Inflammatory macrophage treated with lipopolysaccharide for 1 hour (primary cell): ENCODE measurements around the gene TAF1B.

ENCODE experiments used
- DNase-seq, 2 donors: peaks; one replicate each; pipeline ENCODE4 v3.0.0-alpha.2; 2020 to 2022

TAF1B gene

DNA sequence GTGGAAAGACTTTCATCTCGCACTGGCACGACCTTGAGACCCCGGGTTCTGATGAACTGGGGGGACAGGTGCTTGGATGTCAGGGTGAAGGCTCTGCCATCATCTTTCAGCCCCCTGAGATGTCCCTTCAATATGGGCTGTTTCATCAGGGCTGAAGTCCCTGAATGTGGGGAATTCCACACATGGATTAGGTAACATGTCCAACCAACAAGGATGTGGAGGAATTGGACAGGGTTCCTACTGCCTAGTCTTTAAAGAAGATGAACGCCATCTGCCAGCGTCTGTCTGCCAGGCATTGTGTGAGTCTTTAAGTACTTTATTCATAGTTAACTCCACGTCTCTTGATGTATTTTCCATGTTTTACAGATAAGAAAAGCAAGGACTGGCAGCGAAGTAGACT lies 102.3 kb downstream of the TAF1B start:
- DNase-seq: peak in 1 of 2 donors; percentile 18

DNA sequence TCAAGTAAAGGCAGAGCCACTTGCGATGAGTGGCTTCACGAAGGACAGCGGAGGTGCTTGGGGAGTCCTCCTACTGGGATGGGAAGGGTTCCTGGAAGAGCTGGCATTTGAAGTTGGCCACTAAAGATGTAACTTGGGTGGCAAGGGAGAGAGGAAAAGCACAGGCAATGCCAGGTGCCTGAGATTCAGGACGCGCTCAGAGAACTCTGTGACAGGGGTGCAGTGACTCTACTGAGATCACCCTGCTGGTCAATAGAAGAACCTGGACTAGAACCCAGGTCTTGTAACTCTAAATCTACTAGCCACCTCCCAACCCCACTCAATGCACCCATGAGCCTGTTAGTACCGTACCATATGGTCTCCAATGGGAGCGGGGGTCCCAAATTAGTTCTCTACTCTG lies 102.8 kb downstream of the TAF1B start:
- no peak for DNase-seq

GRCh38 chr2:9946818-9947217 lies 103.5 kb downstream of the TAF1B start:
- no peak for DNase-seq

GRCh38 chr2:9948721-9949120 lies 105.4 kb downstream of the TAF1B start:
- no peak for DNase-seq

GRCh38 chr2:9949239-9949991 lies 106.1 kb downstream of the TAF1B start:
- no peak for DNase-seq

DNA sequence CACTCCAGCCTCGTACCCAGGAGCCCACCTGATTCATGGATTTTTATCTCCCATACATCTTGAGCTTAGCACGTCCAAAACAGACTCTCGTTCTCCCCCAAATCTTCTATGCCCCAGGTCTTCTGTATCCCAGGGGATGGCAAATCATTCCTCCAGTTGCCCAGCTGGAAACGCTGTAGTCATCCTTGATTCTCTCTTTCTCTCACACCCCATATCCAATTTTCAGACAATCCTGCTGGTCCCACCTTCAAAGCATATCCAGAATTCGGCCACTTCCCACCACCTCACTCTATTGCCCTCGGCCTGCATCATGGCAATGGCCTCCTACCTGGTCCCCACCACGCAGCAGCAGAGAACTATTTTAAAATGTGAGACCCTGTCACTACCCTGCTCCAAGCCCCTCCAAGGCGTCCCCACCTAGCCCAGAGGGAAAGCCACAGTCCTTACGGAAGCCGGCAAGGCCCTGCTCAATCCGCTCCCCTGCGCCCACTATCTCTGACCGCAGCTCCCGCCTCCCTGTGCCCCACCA lies 106.8 kb downstream of the TAF1B start:
- no peak for DNase-seq

DNA sequence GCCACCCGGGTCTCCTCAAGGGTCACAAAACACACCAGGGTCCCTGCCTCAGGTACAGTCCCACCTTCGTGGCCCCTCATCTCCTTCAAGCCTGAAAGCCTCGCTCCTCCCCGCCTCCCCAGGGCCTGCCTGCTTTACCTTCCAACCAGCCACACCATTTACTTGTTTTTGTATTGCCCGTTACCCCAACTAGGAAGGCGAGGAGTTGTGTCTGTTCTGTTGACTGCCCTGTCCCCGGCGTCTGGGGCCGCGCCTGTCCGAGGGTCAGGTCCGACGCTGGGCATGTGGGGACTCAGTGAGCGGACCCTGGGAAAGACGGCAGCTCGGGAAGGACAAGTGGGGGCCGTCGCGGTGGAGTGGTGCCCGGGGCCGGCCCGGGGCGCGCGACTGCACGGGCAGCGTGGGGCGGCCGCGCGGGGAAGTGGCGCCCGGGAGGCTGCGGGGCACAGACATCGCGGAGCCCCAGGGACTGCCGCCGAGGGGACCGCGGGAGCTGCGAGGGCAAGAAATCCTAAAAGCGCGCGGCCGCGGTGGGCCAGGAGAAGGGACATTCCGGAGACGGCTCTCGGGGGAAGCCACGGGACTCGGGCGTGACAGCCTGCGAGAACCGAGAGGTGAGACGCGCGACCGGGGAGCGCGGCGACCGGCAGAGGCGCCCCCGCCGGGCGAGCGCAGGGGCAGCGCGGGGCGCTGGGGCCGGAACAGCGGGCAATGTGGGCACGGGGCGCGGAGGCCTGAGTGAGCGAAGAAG lies 107.4 kb downstream of the TAF1B start:
- peak; percentile 38 to 49 for DNase-seq

DNA sequence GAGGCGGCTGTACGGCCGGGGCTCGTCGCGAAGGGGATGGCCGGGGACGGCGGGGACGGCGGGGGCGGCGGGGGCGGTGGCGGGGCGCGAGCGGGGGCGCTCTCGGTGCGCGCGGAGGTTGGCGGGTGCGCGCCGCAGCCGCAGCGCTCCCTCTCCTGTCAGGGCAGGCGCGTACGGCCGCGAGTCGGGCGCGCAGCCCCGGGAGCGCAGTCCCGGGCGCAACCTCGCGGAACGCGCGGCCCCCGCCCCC lies 107.9 kb downstream of the TAF1B start:
- no peak for DNase-seq

DNA sequence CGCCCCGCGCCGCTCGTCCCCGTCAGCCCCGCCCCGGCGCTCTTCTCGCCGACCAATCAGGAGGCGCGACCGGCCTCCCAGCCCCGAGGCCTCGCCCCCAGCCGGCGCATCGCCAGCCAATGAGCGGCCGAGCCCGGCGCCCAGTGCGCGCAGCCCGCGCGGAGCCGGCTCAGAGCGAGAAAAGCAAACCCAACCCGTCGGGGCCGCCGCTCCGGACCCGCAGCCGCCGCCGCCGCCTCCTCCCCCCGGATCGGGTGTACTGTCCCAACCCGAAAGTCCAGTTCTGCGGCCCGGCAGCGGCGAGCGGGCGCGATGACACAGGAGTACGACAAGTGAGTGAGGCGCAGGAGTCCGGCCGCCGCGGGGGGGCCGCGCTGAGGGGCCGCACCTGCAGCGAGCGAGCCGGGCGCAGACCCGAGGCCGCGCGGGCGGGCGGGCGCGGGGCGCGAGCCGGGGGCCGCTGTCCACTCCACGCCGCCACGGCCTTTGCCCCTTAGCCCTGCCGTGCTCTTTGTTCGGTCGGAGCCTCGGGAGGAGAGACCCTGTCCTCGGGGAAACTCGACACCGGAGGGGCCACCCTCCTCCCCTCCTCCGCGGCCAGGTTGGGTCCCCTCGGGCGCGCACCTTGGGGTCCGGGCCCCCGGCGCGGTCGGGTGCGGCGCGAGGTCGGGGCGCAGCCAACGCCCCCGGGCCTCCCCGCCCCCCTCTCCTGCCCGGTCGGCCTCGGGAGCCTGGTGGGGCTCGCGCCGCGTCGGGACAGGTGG lies 108.4 kb downstream of the TAF1B start, which contains the start of gene GRHL1:
Gene GRHL1 (plus strand): TSS at position 172 of the 764 bp plus-strand sequence. CDS start 141 bp downstream, at position 313.
- DNase-seq: peak; percentile 87 to 94

GRCh38 chr2:9952286-9952737 lies 109.0 kb downstream of the TAF1B start:
- no peak for DNase-seq

DNA sequence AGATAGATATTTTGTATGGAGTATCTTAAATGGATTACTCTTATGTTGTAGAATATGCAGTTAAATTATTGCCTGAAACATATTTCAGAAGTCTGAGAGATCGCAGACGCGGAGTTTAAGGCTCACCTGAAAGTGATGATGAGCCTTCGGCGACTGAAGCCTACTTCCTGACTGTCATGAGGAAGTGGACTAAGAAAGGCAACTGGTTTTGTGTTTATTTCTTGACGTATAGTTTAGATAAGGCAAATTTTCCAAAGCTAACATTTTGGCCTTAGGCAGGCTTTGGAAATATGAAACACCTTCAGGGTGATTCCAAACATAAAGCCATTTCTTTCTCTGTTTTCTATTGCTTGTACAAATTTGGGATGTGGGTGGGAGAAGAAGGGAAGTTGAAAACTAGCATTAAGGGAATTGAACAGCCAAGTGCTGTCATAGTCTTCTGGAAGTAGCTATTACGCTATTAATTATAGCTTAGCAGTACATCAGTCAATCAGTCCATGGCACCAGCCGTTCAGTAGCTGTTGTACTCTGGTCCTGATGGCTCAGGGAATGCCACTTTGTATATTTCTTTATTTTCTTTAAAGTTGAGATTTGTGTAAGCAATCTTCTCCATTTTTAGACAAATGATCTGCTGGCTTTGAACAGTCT lies 109.7 kb downstream of the TAF1B start:
- no peak for DNase-seq

GRCh38 chr2:9954136-9954535 lies 110.9 kb downstream of the TAF1B start:
- no peak for DNase-seq

GRCh38 chr2:9958057-9958456 lies 114.8 kb downstream of the TAF1B start:
- no peak for DNase-seq

- DNase-seq: no peak
Measured at GRCh38 chr2:9959262-9959661, 116.0 kb downstream of the TAF1B start.

DNA sequence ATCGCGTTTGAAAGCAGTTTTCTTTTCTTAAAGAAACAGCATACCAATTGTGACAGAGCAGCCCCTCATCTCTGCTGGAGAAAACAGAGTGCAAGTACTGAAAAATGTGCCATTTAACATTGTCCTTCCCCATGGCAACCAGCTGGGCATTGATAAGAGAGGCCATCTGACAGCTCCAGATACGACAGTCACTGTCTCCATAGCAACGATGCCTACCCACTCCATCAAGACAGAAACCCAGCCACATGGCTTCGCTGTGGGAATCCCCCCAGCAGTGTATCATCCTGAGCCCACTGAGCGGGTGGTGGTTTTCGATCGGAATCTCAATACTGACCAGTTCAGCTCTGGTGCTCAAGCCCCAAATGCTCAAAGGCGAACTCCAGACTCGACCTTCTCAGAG lies 117.7 kb downstream of the TAF1B start:
- DNase-seq: no peak

GRCh38 chr2:9964334-9964980 lies 121.2 kb downstream of the TAF1B start:
- no peak for DNase-seq

- DNase-seq: no peak
Measured at GRCh38 chr2:9965119-9965822, 122.0 kb downstream of the TAF1B start.

DNA sequence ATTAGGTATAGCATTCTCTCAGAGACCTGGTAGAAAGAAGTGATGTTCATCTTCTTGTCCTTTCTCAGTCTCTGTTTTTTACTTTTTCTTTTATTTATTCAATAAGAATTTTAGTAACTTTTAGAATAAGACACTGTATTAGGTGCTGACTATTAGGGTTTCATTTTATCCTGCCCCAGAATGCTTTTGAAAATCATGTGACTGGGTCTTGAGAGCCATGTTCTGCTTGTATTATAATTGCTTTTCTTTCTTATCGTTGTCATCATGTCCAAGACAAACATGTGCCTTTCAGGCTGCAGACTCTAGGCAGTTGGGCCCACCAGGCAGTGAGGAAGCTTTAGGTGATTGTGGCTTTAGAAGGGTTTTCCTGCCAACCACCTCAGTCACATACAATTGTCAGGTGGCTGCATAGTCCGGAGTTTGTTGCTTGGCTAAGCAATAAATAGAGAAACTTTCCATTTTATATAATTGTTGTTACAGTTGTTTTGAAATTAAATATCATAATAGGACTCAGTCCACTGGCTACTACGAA lies 123.3 kb downstream of the TAF1B start:
- no peak for DNase-seq

- DNase-seq: no peak
Measured at GRCh38 chr2:9967053-9967775, 123.9 kb downstream of the TAF1B start.
